DND-41 (cell line): ENCODE measurements around the gene SERP1.

Experiments used
- EZH2 ChIP-seq: IDR thresholded peaks from 3 replicates; pipeline ENCODE4 v1.6.1; 2012; ENCODE audit warnings: borderline replicate concordance, low read depth, mild to moderate bottlenecking, moderate library complexity, low read length, inconsistent platforms; ENCODE audit not compliant: severe bottlenecking
- TF ChIP-seq, protein P1 (sequence below): IDR thresholded peaks from 2 replicates; pipeline ENCODE4 v1.5.1; 2012; ENCODE audit warnings: borderline replicate concordance, low read length, moderate library complexity, mild to moderate bottlenecking; ENCODE audit not compliant: poor library complexity, severe bottlenecking; ENCODE audit errors: extremely low read depth

GRCh38 chr3:150497956-150498355 lies 48.3 kb downstream of the SERP1 start:
- TF ChIP-seq, protein P1, sequence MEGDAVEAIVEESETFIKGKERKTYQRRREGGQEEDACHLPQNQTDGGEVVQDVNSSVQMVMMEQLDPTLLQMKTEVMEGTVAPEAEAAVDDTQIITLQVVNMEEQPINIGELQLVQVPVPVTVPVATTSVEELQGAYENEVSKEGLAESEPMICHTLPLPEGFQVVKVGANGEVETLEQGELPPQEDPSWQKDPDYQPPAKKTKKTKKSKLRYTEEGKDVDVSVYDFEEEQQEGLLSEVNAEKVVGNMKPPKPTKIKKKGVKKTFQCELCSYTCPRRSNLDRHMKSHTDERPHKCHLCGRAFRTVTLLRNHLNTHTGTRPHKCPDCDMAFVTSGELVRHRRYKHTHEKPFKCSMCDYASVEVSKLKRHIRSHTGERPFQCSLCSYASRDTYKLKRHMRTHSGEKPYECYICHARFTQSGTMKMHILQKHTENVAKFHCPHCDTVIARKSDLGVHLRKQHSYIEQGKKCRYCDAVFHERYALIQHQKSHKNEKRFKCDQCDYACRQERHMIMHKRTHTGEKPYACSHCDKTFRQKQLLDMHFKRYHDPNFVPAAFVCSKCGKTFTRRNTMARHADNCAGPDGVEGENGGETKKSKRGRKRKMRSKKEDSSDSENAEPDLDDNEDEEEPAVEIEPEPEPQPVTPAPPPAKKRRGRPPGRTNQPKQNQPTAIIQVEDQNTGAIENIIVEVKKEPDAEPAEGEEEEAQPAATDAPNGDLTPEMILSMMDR: no peak
- TF ChIP-seq EZH2: no peak
